A549 treated with Mapracorat at 1 μM for 4 hours (cell line): ENCODE results near the gene SKAP2. TPM values are rescaled to one million over a fixed set of nuclear protein-coding genes. Genes with fewer than 3 reads are reported as not detected.

ENCODE experiments used
- total RNA-seq: library from RNA; stranded (reverse); fragments of 200-300 nt; extraction: Qiagen RNA extraction; gene quantifications from 5 replicates; pipeline ENCODE4 v1.2.3, GENCODE V29; 2022

The SKAP2 gene
- 12.5 to 17.8 TPM (median 15.2 TPM) in 5 replicates for total RNA-seq

GRCh38 chr7:26864309-26865093, at the start of gene SKAP2:
Gene SKAP2, minus strand, starts transcription at chr7:26864590. Its CDS starts 161 bp downstream, at chr7:26864429.

Other genes with a start within 250 kb of the SKAP2 start
- gene HOXA1, start 231.4 kb upstream of the SKAP2 start, total RNA-seq = 2.5 to 3.4 TPM (median 3.0 TPM) in 5 replicates
- gene HOXA2, start 238.1 kb upstream of the SKAP2 start, total RNA-seq = 0.66 to 0.89 TPM (median 0.83 TPM) in 5 replicates